ENCODE measurements around the gene MYOCD.

- TF ChIP-seq SP1 (IDR thresholded peaks at IDR 0.05) (no peak), ARNT (IDR thresholded peaks at IDR 0.05) (no peak), ELF4 (IDR thresholded peaks at IDR 0.05) (no peak), BHLHE40 (IDR thresholded peaks at IDR 0.05; ENCODE audit: borderline replicate concordance) (no peak), CTBP1 (IDR thresholded peaks at IDR 0.05; ENCODE audit: borderline replicate concordance) (no peak), FOXK2 (IDR thresholded peaks at IDR 0.05) (no peak), NFRKB (IDR thresholded peaks at IDR 0.05) (no peak), L3MBTL2 (conservative IDR thresholded peaks at IDR 0.05) (no peak), ZNF384 (IDR thresholded peaks at IDR 0.05) (no peak), SUZ12 (IDR thresholded peaks at IDR 0.05) (no peak)
These were observed 77.4 kb downstream of the MYOCD start for GRCh38 chr17:12743046-12743445.
